Measurements from ENCODE around the gene CDK5RAP1. TPM values are rescaled to one million over a fixed set of nuclear protein-coding genes. Genes with fewer than 3 reads are reported as not detected.
"Not testable (repeated sequence)": the region's sequence is repeated elsewhere in the genome, so short reads cannot be mapped to it uniquely, and the experiment has no call there.

CDK5RAP1 gene
- total RNA-seq, 1 donor, result 22.5 TPM

- no peak for TF ChIP-seq CTCF (IDR thresholded peaks at IDR 0.05; ENCODE audit: insufficient read depth, low read depth, low read length)
- DNase-seq (ENCODE audit: low read depth), result no peak
- no peak overlapping the region for H3K4me3 ChIP-seq (ENCODE audit: low read depth, low read length)
These were observed 33.1 kb upstream of the CDK5RAP1 start for GRCh38 chr20:33434434-33434833.

- H3K4me3 ChIP-seq (ENCODE audit: low read depth, low read length), result no peak overlapping the region
- no peak for TF ChIP-seq CTCF (IDR thresholded peaks at IDR 0.05; ENCODE audit: insufficient read depth, low read depth, low read length)
- DNase-seq (ENCODE audit: low read depth), result no peak
These were observed 32.3 kb upstream of the CDK5RAP1 start for GRCh38 chr20:33433465-33434234.

DNA sequence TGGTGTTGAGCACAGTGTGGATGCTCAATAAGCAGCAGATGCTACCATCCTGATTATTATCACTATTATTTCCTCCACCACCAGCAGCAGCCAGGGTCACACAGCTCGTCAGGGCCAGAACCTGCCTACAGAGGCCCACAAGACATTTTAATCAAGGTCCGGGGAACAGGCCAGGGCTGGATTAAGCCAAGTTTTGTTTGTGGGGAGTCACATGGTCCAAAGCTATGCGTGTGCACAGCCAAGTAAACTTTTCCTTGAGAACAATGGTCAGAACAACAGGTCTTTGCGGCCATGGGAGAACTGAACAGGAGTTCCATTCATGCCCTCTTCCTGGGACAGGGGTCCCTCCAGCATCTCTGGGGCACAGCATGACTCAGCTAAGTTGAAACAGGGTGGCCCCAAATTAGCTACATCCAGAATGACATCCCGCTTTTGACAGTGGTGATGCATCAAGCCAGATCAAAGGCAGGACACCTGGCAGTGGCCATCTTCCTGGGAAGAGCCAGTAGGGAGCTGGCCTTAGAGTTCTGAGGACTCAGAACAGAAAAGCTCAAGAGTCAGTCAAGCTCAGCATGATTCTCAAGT lies 30.6 kb upstream of the CDK5RAP1 start:
- H3K4me3 ChIP-seq (ENCODE audit: low read depth, low read length), result no peak overlapping the region
- DNase-seq (ENCODE audit: low read depth), result no peak
- no peak for TF ChIP-seq CTCF (IDR thresholded peaks at IDR 0.05; ENCODE audit: insufficient read depth, low read depth, low read length)

GRCh38 chr20:33423875-33424274 lies 22.6 kb upstream of the CDK5RAP1 start:
- H3K4me3 ChIP-seq (ENCODE audit: low read depth, low read length); DNase-seq (ENCODE audit: low read depth): not testable (repeated sequence)

DNA sequence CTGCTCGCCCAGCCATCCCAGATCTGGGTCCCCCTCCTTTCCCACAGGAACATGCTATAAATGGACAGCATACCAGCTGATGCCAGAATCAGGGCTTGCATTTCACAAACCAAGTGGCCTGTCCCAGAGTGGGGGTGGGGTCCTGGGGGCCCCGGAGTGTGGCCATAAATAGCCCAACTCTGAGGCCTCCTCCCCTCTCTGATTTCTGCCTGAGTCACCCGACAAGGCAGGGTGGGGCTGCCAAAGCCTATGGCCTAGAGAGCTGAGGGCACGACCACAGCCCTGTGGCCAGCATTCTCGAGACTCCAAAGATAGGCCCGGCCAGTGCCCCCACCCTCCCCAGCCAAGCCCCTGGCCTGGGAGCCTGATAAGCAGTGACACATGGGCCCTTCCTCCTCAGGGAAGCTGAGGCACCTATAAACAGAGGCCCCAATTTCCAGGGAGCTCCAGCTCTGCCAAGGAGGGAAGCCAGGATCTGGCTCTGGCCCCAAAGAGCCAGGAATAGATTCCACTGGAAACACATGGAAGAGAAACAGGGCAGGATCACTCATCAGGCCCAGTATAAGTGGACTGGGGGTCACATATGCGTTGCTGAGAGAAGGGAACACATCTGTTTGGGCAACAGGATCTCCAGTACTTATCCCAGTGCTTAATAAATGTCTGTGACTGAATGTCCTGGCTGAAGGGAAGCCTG lies 22.0 kb upstream of the CDK5RAP1 start:
- peak; percentile 90 for DNase-seq (ENCODE audit: low read depth)
- no peak for TF ChIP-seq CTCF (IDR thresholded peaks at IDR 0.05; ENCODE audit: insufficient read depth, low read depth, low read length)
- H3K4me3 ChIP-seq (ENCODE audit: low read depth, low read length), result no peak overlapping the region

DNA sequence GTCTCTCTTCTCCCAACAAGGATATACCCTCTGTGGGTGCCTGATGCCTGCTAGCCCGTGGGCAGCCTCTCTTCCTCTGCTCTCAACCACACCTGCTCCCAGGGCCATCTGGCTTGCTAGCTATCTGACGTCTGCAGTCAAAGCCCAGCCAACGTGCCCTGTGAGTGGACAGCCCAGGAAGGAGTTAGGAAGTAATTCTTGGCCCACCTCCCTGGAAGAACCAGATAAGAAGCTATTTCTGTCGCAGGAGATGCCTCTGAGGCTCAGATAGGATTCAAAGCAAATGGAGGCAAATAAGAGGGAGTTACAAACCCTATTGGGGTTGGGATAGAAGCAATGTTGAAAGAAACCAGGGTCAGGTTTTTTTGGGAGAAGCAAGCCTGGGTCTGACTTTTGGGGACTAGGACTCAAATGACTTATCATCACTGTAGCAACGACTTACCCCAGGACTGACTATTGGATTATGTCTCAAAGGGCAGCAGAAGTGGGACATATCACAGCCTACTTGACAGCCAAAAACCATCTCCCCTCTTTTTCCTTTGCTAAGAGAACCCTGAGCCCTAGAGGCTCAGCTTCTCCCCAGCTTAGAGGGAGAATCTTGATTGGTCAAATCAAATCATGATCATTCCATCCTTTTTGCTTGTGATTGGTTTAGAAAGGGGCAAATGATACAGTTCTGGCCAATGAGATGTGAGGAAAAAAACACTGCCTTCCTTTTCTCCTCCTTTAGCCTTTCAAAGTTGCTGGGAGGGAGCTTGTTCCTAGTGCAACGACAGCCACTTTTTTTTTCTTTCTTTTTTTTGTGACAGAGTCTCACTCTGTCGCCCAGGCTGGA lies 18.0 kb upstream of the CDK5RAP1 start:
- DNase-seq (ENCODE audit: low read depth), result peak; percentile 59
- no peak overlapping the region for H3K4me3 ChIP-seq (ENCODE audit: low read depth, low read length)
- TF ChIP-seq CTCF (IDR thresholded peaks at IDR 0.05; ENCODE audit: insufficient read depth, low read depth, low read length), result no peak

Measured in fibroblast of villous mesenchyme (primary cell).